ENCODE measurements around the gene ZNF529.
A peak's percentile ranks its signal among the peaks of the same experiment; 100 is the strongest.
"Not testable (repeated sequence)": the region's sequence is repeated elsewhere in the genome, so short reads cannot be mapped to it uniquely, and the experiment has no call there.

The ZNF529 gene

DNA sequence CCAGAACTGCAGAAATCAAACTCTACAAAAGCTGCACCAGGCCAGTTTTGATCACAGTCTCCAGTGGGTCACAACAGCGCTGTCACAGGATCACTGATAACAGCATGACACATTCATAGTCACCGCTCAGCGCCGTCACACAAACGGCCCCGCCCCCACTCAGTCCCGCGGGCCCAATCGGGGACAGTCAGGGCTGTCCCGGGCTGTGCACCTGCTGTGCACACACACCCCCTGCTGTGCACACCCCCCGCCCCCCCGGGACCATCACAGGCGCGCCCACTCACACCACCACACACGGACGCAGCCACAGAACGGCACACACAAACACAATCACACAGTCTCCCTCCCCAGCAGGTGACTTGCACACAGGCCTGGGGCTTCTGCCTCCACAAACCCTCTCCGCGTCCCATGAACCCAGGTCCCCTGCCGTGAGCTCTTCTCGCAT is 31.6 kb upstream of the ZNF529 start:
- peaks cover 25% of the 10 kb centered on the region; the same call in 1 of the 2 replicates for H3K9me3 ChIP-seq (ENCODE audit: insufficient read depth, low read length)
- peak overlapping the region; percentile 82 for H3K4me2 ChIP-seq (ENCODE audit: low read length)
- H3K36me3 ChIP-seq (replicated peaks; ENCODE audit: low read depth, low read length), result peaks cover 27% of the 10 kb centered on the region
- peaks cover 39% of the 10 kb centered on the region for H3K79me2 ChIP-seq (ENCODE audit: low read length)
- TF ChIP-seq, protein P1, sequence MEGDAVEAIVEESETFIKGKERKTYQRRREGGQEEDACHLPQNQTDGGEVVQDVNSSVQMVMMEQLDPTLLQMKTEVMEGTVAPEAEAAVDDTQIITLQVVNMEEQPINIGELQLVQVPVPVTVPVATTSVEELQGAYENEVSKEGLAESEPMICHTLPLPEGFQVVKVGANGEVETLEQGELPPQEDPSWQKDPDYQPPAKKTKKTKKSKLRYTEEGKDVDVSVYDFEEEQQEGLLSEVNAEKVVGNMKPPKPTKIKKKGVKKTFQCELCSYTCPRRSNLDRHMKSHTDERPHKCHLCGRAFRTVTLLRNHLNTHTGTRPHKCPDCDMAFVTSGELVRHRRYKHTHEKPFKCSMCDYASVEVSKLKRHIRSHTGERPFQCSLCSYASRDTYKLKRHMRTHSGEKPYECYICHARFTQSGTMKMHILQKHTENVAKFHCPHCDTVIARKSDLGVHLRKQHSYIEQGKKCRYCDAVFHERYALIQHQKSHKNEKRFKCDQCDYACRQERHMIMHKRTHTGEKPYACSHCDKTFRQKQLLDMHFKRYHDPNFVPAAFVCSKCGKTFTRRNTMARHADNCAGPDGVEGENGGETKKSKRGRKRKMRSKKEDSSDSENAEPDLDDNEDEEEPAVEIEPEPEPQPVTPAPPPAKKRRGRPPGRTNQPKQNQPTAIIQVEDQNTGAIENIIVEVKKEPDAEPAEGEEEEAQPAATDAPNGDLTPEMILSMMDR (IDR thresholded peaks at IDR 0.05; ENCODE audit: low read depth, low read length), result no peak
- no peak for TF ChIP-seq EZH2phosphoT487 (IDR thresholded peaks at IDR 0.05; ENCODE audit: low read depth)
- peak overlapping the region; percentile 74 for H2AFZ ChIP-seq (ENCODE audit: low read depth, low read length)
- no peaks in the 10 kb centered on the region for H3K27me3 ChIP-seq (ENCODE audit: low read depth, low read length)
- peak overlapping the region; percentile 57 for H3K27ac ChIP-seq (ENCODE audit: low read length)
- peak overlapping the region; percentile 75 for H3K9ac ChIP-seq (ENCODE audit: low read length)
- H3K4me3 ChIP-seq (ENCODE audit: low read length), result peak overlapping the region; percentile 81
- peaks cover 4% of the 10 kb centered on the region; the same call in 1 of the 2 replicates for H3K4me1 ChIP-seq (ENCODE audit: low read length)
- no peaks in the 10 kb centered on the region for H4K20me1 ChIP-seq (ENCODE audit: insufficient read depth, low read length)

DNA sequence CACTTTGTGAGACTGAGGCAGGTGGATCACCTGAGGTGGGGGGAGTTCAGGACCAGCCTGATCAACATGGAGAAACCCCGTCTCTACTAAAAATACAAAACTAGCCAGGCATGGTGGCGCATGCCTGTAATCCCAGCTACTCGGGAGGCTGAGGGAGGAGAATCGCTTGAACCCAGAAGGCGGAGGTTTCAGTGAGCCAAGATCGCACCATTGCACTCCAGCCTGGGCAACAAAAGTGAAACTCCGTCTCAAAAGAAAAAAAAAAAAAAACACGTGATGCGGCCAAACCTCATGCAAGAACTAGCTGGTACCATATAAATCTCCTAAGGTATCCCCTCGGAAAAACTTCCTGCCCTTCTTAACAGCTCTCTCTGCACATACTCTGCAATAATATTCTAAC is 29.6 kb upstream of the ZNF529 start:
- H3K4me1 ChIP-seq (ENCODE audit: low read length); H3K27ac ChIP-seq (ENCODE audit: low read length); H2AFZ ChIP-seq (ENCODE audit: low read depth, low read length); H3K36me3 ChIP-seq (replicated peaks; ENCODE audit: low read depth, low read length); H3K4me3 ChIP-seq (ENCODE audit: low read length); H3K9ac ChIP-seq (ENCODE audit: low read length); H4K20me1 ChIP-seq (ENCODE audit: insufficient read depth, low read length); H3K27me3 ChIP-seq (ENCODE audit: low read depth, low read length); H3K4me2 ChIP-seq (ENCODE audit: low read length): not testable (repeated sequence)
- Histone ChIP-seq H3K9me3 (ENCODE audit: insufficient read depth, low read length) (peaks cover 27% of the 10 kb centered on the region; the same call in 1 of the 2 replicates), H3K79me2 (ENCODE audit: low read length) (peaks cover 39% of the 10 kb centered on the region)

DNA sequence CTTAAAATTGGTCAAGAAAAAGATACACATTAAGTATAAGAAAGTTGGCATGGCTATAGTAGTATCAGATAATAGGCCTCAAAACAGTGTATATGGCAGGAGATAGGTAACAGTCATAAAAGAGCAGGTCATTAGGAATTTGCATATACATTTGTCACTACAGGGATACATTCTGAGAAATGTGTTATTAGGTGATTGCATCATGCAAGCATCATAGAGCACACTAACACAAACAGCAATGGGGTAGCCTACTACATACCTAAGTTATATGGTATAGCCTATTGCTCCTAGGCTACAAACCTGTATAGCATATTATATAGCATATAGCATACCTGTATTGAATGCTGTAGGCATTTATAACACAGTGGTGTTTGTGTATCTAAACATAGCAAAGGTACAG is 6.2 kb upstream of the ZNF529 start:
- H3K36me3 ChIP-seq (replicated peaks; ENCODE audit: low read depth, low read length), result peaks cover 90% of the 10 kb centered on the region
- no peak overlapping the region for H3K27ac ChIP-seq (ENCODE audit: low read length)
- H3K9ac ChIP-seq (ENCODE audit: low read length), result no peak overlapping the region
- H3K4me3 ChIP-seq (ENCODE audit: low read length), result no peak overlapping the region
- H4K20me1 ChIP-seq (ENCODE audit: insufficient read depth, low read length), result no peaks in the 10 kb centered on the region
- no peak overlapping the region for H3K4me2 ChIP-seq (ENCODE audit: low read length)
- peaks cover 51% of the 10 kb centered on the region for H3K9me3 ChIP-seq (ENCODE audit: insufficient read depth, low read length)
- no peaks in the 10 kb centered on the region for H3K27me3 ChIP-seq (ENCODE audit: low read depth, low read length)
- peaks cover 16% of the 10 kb centered on the region for H3K79me2 ChIP-seq (ENCODE audit: low read length)
- TF ChIP-seq, protein P1 (IDR thresholded peaks at IDR 0.05; ENCODE audit: low read depth, low read length), result no peak
- no peak for TF ChIP-seq EZH2phosphoT487 (IDR thresholded peaks at IDR 0.05; ENCODE audit: low read depth)
- H2AFZ ChIP-seq (ENCODE audit: low read depth, low read length), result no peak overlapping the region
- peaks cover 6% of the 10 kb centered on the region for H3K4me1 ChIP-seq (ENCODE audit: low read length)

DNA sequence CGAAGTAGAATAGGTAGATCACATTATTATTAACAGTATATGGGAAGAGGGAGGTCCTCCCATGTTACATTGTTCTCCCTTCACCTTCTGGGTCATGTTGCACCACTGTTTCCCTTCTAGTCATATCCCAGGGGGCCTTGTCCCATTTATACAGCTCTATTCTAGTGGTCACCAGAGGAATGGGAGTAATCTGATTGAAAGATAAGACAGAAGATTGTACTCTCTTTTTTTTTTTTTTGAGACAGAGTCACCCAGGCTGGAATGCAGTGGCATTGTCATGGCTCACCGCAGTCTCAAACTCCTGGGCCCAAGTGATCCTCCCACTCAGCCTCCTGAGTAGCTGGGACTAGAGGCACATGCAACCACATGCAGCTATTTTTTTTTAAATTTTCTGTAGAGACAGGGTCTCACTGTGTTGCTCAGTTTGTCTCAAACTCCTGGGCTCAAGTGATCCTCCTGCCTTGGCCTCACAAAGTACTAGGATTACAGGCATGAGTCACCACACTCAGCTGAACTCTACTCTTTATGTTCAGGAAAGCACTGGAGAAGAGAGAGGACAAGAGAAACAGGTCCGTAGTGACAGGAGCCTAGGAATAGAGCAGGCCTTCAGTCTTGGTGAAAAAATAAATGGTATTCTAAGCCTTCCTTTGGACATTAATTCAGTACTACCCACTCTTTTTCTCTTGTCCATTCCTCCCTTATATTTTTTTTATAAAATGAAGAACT is 4.3 kb upstream of the ZNF529 start:
- Histone ChIP-seq H3K79me2 (ENCODE audit: low read length) (peaks cover 33% of the 10 kb centered on the region), H3K4me2 (ENCODE audit: low read length) (no peak overlapping the region), H2AFZ (ENCODE audit: low read depth, low read length) (no peak overlapping the region), H3K9ac (ENCODE audit: low read length) (no peak overlapping the region), H3K27me3 (ENCODE audit: low read depth, low read length) (no peaks in the 10 kb centered on the region), H3K4me1 (ENCODE audit: low read length) (peaks cover 10% of the 10 kb centered on the region), H3K27ac (ENCODE audit: low read length) (no peak overlapping the region), H3K36me3 (replicated peaks; ENCODE audit: low read depth, low read length) (peaks cover 78% of the 10 kb centered on the region), H4K20me1 (ENCODE audit: insufficient read depth, low read length) (no peaks in the 10 kb centered on the region), H3K4me3 (ENCODE audit: low read length) (no peak overlapping the region), H3K9me3 (ENCODE audit: insufficient read depth, low read length) (peaks cover 50% of the 10 kb centered on the region)
- no peak for TF ChIP-seq EZH2phosphoT487 (IDR thresholded peaks at IDR 0.05; ENCODE audit: low read depth)
- TF ChIP-seq, protein P1 (IDR thresholded peaks at IDR 0.05; ENCODE audit: low read depth, low read length), result no peak
